ENCODE measurements around the gene PLK4. TPM values are rescaled to one million over a fixed set of nuclear protein-coding genes. Genes with fewer than 3 reads are reported as not detected.
"Not testable (repeated sequence)": the region's sequence is repeated elsewhere in the genome, so short reads cannot be mapped to it uniquely, and the experiment has no call there.

Gene PLK4
- total RNA-seq, 1 experiment from 2014 or later = 37.0 TPM

DNA sequence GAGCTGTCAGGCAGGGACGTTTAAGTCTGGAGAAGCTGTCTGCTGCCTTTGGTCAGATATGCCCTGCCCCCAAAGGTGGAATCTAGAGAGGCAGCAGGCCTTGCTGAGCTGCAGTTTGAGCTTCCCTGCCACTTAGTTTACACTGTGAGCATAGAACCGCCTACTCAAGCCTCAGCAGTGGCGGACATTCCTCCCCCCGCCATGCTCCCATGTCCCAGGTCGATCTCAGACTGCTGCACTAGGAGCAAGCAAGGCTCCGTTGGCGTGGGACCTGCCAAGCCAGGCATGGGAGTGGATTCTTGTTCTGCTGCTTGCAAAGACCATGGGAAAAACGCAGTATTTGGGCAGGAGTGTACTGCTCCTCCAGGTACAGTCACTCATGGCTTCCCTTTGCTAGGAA lies 24.3 kb downstream of the PLK4 start:
- DNase-seq (ENCODE audit: low read depth) = no peak

DNA sequence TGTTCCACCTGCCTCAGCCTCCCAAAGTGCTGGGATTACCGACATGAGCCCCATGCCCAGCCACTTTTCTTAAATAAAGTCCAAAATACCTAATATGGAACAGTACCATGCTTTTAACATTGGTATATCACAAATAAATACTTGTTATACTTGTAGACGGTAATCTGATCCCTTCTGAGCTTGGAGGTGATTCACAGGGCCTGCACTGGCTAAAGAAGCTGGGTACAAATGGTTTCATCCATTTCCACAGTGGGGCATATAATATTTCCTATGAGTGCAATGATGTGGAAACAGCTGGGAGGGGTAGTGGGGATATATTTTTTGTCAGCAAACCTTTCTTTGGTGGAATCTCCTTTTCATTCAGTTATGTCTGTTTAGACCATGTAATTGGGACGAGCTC lies 35.8 kb downstream of the PLK4 start:
- DNase-seq (ENCODE audit: low read depth) = no peak

DNA sequence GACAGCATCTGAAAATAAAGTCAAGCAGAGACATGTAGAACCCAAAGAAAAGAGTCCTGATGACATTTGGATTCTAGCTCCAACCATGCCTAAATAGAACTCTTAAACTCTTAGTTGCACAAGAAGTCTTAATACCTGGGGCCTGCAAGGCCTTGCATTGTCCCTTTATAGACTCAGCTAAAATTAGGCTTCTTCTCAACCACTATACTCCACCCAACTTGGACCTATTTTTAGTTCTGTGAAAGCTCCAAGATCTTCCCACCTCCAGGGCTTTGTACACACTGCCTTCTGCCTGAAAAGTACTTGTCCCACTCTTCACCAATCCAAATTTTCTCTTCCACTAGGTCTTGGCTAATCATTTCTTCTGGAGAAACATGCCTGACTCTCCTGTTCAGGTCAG lies 36.5 kb downstream of the PLK4 start:
- DNase-seq (ENCODE audit: low read depth) = no peak

DNA sequence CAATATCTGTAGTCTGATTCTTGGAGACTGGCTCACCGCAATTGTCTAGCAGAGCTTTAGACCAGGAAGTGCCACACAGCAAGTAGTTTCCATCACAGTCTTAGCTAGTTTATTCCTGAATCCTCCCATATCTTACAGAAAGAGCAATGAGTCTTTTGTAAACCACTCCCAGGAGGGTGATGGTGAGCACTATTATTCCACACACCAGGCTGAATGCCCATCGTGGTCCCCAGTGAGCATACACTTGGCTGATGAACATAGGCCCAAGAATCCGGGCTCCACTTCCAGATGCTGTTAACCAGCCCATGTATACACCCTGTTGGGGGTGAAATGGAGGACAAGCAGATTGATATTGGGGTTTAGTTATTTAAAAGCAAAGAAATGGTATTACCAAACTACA lies 39.8 kb downstream of the PLK4 start:
- DNase-seq (ENCODE audit: low read depth) = no peak

DNA sequence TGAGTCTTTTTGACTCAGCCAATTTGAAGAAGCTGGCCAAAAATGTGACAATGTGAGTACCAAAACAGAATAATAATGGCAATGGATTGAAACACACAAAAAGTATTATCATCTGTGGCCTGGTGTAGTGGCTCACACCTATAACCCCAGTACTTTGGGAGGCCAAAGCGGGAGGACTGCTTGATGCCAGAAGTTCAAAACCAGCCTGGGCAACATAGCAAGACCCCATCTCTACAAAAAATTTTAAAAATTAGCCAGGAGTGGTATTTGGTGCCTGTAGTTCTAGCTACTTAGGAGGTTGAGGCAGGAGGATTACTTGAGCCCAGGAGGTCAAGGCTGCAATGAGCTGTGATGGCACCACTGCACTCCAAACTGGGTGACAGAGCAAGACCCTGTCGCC lies 41.5 kb downstream of the PLK4 start:
- no peak for DNase-seq (ENCODE audit: low read depth)

DNA sequence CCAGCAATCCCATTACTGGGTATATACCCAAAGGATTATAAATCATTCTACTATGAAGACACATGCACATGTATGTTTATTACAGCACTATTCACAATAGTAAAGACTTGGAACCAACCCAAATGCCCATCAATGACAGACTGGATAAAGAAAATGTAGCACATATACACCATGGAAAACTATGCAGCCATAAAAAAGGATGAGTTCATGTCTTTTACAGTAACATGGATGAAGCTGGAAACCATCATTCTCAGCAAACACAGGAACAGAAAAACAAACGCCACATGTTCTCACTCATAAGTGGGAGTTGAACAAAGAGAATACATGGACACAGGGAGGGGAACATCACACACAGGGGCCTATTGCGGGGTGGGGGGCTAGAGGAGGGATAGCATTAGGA lies 45.0 kb downstream of the PLK4 start:
- DNase-seq (ENCODE audit: low read depth) = not testable (repeated sequence)

DNA sequence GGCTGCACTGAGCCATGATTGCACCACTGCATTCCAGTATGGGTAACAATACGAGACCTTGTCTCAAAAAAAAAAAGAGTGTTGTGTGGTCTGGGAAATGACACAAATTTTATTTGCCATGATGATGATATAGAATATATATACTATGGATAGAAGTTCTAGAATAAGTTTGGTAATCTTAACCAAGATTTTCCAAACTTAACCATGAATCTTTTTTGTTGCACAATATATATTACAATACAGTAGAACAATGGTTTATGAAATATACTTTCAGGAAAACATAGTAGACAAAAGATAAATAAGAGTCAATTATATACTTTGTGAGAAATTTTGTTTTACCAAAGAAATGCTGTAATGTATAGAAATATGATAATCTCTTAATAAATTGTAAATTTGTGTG lies 49.5 kb downstream of the PLK4 start:
- no peak for DNase-seq (ENCODE audit: low read depth)

DNA sequence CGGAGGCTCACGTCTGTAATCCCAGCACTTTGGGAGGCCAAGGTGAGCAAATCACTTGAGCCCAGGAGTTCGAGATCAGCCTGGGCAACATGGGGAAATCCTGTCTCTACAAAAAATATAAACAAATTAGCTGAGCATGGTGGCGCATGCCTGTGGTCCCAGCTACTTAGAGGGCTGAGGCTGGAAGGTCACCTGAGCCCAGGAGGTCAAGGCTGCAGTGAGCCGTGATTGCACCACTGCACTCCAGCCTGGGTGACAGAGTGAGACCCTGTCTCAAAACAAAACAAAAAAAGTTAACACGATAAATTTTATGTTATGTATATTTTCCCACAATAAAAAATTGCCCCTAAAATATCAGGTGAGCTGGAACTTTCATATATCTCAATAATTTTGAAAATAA lies 51.1 kb downstream of the PLK4 start:
- DNase-seq (ENCODE audit: low read depth) = not testable (repeated sequence)

DNA sequence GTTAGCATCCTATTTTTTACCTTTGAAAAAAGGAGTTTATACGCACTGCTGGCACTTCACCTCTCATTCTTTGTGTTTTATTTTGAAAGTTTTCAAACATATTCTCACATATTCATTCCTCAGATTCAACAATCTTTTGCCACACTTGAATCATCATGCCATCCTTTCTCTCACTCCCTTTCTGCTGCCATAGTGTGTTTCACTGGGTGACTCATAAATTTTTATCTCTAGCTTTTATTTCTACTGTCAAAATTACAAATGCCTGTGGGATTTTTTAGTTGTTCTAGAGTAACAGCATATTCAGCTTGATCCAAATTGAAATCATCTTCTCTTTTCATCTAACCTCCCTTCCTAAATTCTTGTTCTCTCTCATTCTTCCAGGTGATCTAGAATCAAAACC lies 56.3 kb downstream of the PLK4 start:
- peak; percentile 1 for DNase-seq (ENCODE audit: low read depth)

Other genes starting within 250 kb of the PLK4 start
- 2.1 and 2.6 TPM in 2 replicates for gene INTU, start 247.9 kb upstream of the PLK4 start, total RNA-seq (2014; rRNA removed; shearing (Covaris generic))
- not detected in 2 replicates for gene SLC25A31, start 150.5 kb upstream of the PLK4 start, total RNA-seq (2014; rRNA removed; shearing (Covaris generic))
- gene HSPA4L, start 98.6 kb upstream of the PLK4 start, total RNA-seq (2014; rRNA removed; shearing (Covaris generic)) = 3.5 and 4.7 TPM in 2 replicates
- 14.0 and 14.8 TPM in 2 replicates for gene MFSD8, start 84.3 kb downstream of the PLK4 start, total RNA-seq (2014; rRNA removed; shearing (Covaris generic))
- 6.7 and 9.3 TPM in 2 replicates for gene ABHD18, start 84.5 kb downstream of the PLK4 start, total RNA-seq (2014; rRNA removed; shearing (Covaris generic))
- 11.7 and 11.8 TPM in 2 replicates for gene LARP1B, start 180.4 kb downstream of the PLK4 start, total RNA-seq (2014; rRNA removed; shearing (Covaris generic))